DOHH2 (cell line): Measurements from ENCODE around the gene PCGF6.

Experiments
- EZH2phosphoT487 ChIP-seq: fragments of 200-600 bp; sonication (generic); IDR thresholded peaks from 2 replicates; pipeline ENCODE4 v1.6.1; 2017; ENCODE audit warnings: borderline replicate concordance, mild to moderate bottlenecking, antibody characterized with exemption, low read length, moderate library complexity, mixed read lengths
- TF ChIP-seq, protein P1 (sequence below): fragments of 200-600 bp; sonication (generic); IDR thresholded peaks from one replicate; pipeline ENCODE4 v1.5.1; 2014; ENCODE audit warnings: antibody characterized with exemption, mild to moderate bottlenecking, low read depth, low read length; ENCODE audit not compliant: poor library complexity, severe bottlenecking

DNA sequence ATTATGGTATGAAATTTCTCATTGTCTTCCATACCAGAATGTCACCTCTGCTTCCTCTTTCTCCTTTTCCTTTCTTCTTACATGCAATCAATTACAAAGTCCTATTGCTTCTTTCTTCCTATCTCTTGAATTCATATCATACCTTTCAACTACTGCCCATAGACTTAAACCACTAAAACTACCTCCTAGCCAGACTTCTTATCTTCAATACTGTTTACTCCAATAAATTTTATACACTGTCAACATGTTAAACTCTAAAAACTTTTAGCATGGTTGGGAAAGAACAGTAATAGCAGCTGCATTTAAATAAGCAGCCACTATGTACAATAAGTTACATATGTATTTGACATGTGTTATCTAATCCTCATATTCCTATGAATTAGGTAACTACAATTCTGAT lies 34.9 kb downstream of the PCGF6 start:
- TF ChIP-seq, protein P1, sequence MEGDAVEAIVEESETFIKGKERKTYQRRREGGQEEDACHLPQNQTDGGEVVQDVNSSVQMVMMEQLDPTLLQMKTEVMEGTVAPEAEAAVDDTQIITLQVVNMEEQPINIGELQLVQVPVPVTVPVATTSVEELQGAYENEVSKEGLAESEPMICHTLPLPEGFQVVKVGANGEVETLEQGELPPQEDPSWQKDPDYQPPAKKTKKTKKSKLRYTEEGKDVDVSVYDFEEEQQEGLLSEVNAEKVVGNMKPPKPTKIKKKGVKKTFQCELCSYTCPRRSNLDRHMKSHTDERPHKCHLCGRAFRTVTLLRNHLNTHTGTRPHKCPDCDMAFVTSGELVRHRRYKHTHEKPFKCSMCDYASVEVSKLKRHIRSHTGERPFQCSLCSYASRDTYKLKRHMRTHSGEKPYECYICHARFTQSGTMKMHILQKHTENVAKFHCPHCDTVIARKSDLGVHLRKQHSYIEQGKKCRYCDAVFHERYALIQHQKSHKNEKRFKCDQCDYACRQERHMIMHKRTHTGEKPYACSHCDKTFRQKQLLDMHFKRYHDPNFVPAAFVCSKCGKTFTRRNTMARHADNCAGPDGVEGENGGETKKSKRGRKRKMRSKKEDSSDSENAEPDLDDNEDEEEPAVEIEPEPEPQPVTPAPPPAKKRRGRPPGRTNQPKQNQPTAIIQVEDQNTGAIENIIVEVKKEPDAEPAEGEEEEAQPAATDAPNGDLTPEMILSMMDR, result no peak
- TF ChIP-seq EZH2phosphoT487, result no peak
